ENCODE measurements around the gene VSTM4.

The VSTM4 gene

GRCh38 chr10:49115015-49115795 lies at the start of gene VSTM4:
VSTM4 (minus strand) TSS chr10:49115522; CDS start chr10:49115485, 37 bp downstream.
- no peak for DNase-seq

GRCh38 chr10:49164559-49165188 lies 49.4 kb upstream of the VSTM4 start:
- peak; percentile 25 for DNase-seq

- DNase-seq: peak; percentile 86
Measured at GRCh38 chr10:49163741-49164140, 48.4 kb upstream of the VSTM4 start.

GRCh38 chr10:49162761-49163310 lies 47.5 kb upstream of the VSTM4 start:
- DNase-seq: no peak

- DNase-seq: no peak
Measured at GRCh38 chr10:49162063-49162462, 46.7 kb upstream of the VSTM4 start.

GRCh38 chr10:49161411-49161997 lies 46.2 kb upstream of the VSTM4 start:
- DNase-seq: peak; percentile 57

- DNase-seq: no peak
Measured at GRCh38 chr10:49160814-49161213, 45.5 kb upstream of the VSTM4 start.

GRCh38 chr10:49160110-49160509 lies 44.8 kb upstream of the VSTM4 start:
- no peak for DNase-seq

GRCh38 chr10:49158915-49159314 lies 43.6 kb upstream of the VSTM4 start:
- no peak for DNase-seq

GRCh38 chr10:49158404-49158803 lies 43.1 kb upstream of the VSTM4 start:
- no peak for DNase-seq

GRCh38 chr10:49157229-49157628 lies 41.9 kb upstream of the VSTM4 start:
- no peak for DNase-seq

GRCh38 chr10:49154641-49155040 lies 39.3 kb upstream of the VSTM4 start:
- DNase-seq: no peak

- DNase-seq: peak; percentile 62
Measured at GRCh38 chr10:49153971-49154370, 38.6 kb upstream of the VSTM4 start.

GRCh38 chr10:49153115-49153514 lies 37.8 kb upstream of the VSTM4 start:
- DNase-seq: no peak

GRCh38 chr10:49152663-49153062 lies 37.3 kb upstream of the VSTM4 start:
- no peak for DNase-seq

- no peak for DNase-seq
Measured at GRCh38 chr10:49152037-49152436, 36.7 kb upstream of the VSTM4 start.

- DNase-seq: no peak
Measured at GRCh38 chr10:49151481-49151880, 36.2 kb upstream of the VSTM4 start.

- no peak for DNase-seq
Measured at GRCh38 chr10:49151025-49151445, 35.7 kb upstream of the VSTM4 start.

GRCh38 chr10:49150426-49150825 lies 35.1 kb upstream of the VSTM4 start:
- no peak for DNase-seq

- DNase-seq: no peak
Measured at GRCh38 chr10:49149881-49150280, 34.6 kb upstream of the VSTM4 start.

- DNase-seq: no peak
Measured at GRCh38 chr10:49144058-49144720, 28.9 kb upstream of the VSTM4 start.

- DNase-seq: no peak
Measured at GRCh38 chr10:49143249-49143648, 27.9 kb upstream of the VSTM4 start.

All from HCEC 1CT (cell line).